Measurements from ENCODE around the gene SLC26A1. TPM values are rescaled to one million over a fixed set of nuclear protein-coding genes. Genes with fewer than 3 reads are reported as not detected.
"Not testable (repeated sequence)": the region's sequence is repeated elsewhere in the genome, so short reads cannot be mapped to it uniquely, and the experiment has no call there.

The SLC26A1 gene
- total and polyA plus RNA-seq, 9 donors = 0.58 to 5.3 (median 3.2) TPM

DNA sequence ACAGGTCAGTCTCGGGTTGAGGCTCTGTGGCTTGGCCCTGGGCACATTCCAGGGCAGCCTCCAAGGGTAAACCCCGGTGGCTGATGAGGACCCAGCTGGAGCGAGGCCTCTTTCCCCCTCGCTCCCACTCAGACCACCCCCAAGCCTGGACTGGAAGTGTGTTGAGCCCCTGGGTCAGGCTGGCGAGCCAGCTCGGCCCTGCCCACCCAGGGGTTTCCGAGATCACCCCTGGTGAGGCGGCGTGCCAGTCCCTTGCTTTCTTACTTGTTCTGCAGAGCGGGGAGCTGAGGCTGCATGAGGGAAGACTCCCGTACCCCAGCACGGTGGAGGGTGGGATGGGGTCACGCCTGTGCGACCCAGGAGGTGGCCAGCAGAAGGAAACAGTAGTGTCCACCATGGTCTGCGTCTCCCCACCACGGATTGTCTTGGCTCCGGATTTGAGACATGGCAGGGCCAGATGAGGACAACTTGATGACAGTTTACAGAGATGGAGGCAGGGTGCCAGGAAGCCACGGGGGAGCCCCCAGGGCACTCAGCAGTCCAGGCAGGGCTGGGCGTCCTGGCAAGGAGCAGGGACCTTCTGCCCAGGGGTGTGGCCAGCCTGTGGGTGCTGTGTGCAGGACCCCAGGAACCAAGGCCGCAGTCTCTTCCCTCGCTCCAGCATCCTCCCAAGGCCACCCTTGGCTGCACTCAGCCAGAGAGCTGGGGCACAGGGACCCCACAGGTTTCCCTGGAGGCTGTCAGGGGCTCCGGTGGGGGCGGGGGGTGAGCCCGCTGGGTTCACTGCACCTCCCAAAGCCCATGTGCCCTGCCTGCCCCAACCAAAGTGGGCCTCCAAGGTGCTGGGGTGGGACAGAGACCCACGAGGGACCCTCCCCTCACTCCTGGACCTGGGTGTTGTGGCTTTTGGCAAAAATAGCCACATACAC, 11.6 kb upstream of the SLC26A1 start:
- H3K27ac ChIP-seq (ENCODE audit: low read length) = no peak overlapping the region
- peaks cover 82% of the 10 kb centered on the region for H3K27me3 ChIP-seq (ENCODE audit: control insufficient read depth, insufficient read depth, low read length)
- 77% methylated on average over 18 of the region's 25 CpGs for WGBS (ENCODE audit: insufficient coverage)
- no peaks in the 10 kb centered on the region for H3K9me3 ChIP-seq (replicated peaks; ENCODE audit: control insufficient read depth, low read depth, low read length)
- no peak overlapping the region for H3K4me3 ChIP-seq (ENCODE audit: low read length)
- DNase-seq = no peak
- H3K4me1 ChIP-seq (ENCODE audit: control insufficient read depth, insufficient read depth, low read length) = peaks cover 16% of the 10 kb centered on the region
- H3K36me3 ChIP-seq (ENCODE audit: control insufficient read depth, insufficient read depth, low read length) = no peaks in the 10 kb centered on the region

DNA sequence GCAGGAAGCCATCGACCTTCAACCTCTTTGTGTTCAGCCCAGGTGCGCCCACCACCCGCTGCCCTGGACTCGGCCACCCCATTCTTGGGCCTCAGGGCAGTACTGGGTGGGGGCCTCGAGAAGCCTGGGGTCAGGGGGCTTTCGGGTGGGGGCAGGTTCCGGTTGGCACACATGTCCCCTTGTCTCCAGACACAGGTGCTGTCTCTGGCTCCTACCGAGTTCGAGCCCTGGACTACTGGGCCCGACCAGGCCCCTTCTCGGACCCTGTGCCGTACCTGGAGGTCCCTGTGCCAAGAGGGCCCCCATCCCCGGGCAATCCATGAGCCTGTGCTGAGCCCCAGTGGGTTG, 10.8 kb upstream of the SLC26A1 start:
- Histone ChIP-seq H3K4me1 (ENCODE audit: control insufficient read depth, insufficient read depth, low read length) (peaks cover 14% of the 10 kb centered on the region), H3K9me3 (replicated peaks; ENCODE audit: control insufficient read depth, low read depth, low read length) (no peaks in the 10 kb centered on the region), H3K4me3 (ENCODE audit: low read length) (no peak overlapping the region), H3K36me3 (ENCODE audit: control insufficient read depth, insufficient read depth, low read length) (no peaks in the 10 kb centered on the region), H3K27ac (ENCODE audit: low read length) (no peak overlapping the region), H3K27me3 (ENCODE audit: control insufficient read depth, insufficient read depth, low read length) (peaks cover 86% of the 10 kb centered on the region)
- 80% methylated on average over 13 of the region's 13 CpGs for WGBS (ENCODE audit: insufficient coverage)
- DNase-seq = no peak

DNA sequence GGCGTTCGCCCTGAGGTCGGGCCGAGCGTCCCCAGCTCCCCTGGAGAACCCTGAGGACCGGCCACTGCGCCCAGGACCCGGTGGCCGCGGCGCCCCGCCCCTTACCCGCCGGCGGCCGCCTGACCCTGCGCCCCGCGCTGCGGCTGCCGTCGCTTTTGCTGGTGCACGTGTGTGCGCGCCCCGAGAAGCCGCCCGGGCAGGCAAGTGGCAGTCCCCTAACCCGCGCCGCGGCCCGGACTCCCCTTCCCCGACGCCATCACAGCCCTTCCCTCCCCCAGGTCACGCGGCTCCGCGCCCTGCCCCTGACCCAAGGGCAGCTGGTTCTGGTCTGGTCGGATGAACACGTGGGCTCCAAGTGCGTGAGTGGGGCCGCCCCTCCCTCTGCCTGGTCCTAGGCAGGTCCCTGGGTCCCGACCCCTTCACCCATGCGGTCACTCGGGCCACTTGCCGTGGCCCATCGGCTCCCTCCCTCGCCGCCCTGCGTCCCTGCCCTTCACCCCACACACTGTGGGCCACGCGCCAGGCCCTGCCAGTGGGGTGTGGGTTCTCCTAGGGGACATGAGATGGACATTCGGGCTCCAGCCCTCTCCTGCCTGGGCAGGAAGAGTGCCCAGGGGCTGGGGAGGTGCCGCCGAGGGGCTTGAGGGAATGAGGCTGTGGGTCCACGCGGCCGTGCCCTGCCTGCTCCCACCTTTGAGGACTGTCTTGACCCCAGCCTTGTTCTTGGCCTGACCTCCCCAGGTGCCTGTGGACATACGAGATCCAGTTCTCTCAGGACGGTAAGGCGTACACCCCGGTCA, 10.3 kb upstream of the SLC26A1 start:
- WGBS (ENCODE audit: insufficient coverage) = 22% methylated on average over 50 of the region's 63 CpGs
- DNase-seq = no peak
- no peak overlapping the region for H3K27ac ChIP-seq (ENCODE audit: low read length)
- H3K27me3 ChIP-seq (ENCODE audit: control insufficient read depth, insufficient read depth, low read length) = peaks cover 85% of the 10 kb centered on the region
- H3K4me1 ChIP-seq (ENCODE audit: control insufficient read depth, insufficient read depth, low read length) = peaks cover 8% of the 10 kb centered on the region
- no peak overlapping the region for H3K4me3 ChIP-seq (ENCODE audit: low read length)
- no peaks in the 10 kb centered on the region for H3K9me3 ChIP-seq (replicated peaks; ENCODE audit: control insufficient read depth, low read depth, low read length)
- no peaks in the 10 kb centered on the region for H3K36me3 ChIP-seq (ENCODE audit: control insufficient read depth, insufficient read depth, low read length)

DNA sequence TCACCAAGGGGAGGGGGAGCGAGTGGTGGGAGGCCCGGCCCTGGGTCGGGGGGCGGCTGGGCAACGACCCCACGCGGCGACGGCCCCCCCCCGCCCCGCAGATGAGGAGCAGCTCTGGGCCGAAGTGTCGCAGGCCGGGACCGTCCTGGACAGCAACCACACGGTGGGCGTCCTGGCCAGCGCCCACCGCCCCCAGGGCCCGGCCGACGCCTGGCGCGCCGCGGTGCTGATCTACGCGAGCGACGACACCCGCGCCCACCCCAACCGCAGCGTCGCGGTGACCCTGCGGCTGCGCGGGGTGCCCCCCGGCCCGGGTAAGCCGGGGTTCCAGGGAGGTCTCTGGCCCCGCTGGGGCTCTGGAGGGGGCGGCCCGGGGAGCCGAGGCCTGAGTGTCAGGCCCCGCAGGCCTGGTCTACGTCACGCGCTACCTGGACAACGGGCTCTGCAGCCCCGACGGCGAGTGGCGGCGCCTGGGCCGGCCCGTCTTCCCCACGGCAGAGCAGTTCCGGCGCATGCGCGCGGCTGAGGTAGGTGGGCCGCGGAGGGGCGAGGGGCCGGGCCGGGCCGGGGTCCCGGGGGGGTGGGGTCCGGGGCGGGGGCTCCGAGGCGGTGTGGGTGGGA, 9.5 kb upstream of the SLC26A1 start:
- Histone ChIP-seq H3K4me1 (ENCODE audit: control insufficient read depth, insufficient read depth, low read length) (peaks cover 12% of the 10 kb centered on the region), H3K4me3 (ENCODE audit: low read length) (no peak overlapping the region), H3K36me3 (ENCODE audit: control insufficient read depth, insufficient read depth, low read length) (no peaks in the 10 kb centered on the region), H3K27me3 (ENCODE audit: control insufficient read depth, insufficient read depth, low read length) (peaks cover 86% of the 10 kb centered on the region), H3K27ac (ENCODE audit: low read length) (no peak overlapping the region), H3K9me3 (replicated peaks; ENCODE audit: control insufficient read depth, low read depth, low read length) (no peaks in the 10 kb centered on the region)
- DNase-seq = no peak
- 2% methylated on average over 50 of the region's 75 CpGs for WGBS (ENCODE audit: insufficient coverage)

DNA sequence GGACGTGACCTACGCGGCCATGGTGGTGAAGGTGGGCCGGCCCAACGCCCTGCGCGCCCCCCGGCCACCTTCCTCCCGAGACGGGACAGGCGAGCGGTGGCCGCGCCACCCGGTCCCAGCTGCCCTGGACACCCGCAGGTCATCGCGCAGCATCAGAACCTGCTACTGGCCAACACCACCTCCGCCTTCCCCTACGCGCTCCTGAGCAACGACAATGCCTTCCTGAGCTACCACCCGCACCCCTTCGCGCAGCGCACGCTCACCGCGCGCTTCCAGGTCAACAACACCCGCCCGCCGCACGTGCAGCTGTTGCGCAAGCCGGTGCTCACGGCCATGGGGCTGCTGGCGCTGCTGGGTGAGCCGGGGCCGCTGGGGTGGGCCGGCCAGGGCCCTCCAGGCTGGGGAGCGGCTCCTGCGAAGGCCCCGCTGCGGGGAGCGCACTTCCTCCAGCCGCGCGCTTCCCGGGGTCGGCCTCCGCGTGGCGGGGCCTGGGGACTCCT, 9.0 kb upstream of the SLC26A1 start:
- no peak overlapping the region for H3K4me3 ChIP-seq (ENCODE audit: low read length)
- 1% methylated on average over 49 of the region's 54 CpGs for WGBS (ENCODE audit: insufficient coverage)
- H3K4me1 ChIP-seq (ENCODE audit: control insufficient read depth, insufficient read depth, low read length) = peaks cover 15% of the 10 kb centered on the region
- peaks cover 84% of the 10 kb centered on the region for H3K27me3 ChIP-seq (ENCODE audit: control insufficient read depth, insufficient read depth, low read length)
- DNase-seq = peak; percentile 35
- H3K27ac ChIP-seq (ENCODE audit: low read length) = no peak overlapping the region
- no peaks in the 10 kb centered on the region for H3K36me3 ChIP-seq (ENCODE audit: control insufficient read depth, insufficient read depth, low read length)
- H3K9me3 ChIP-seq (replicated peaks; ENCODE audit: control insufficient read depth, low read depth, low read length) = no peaks in the 10 kb centered on the region

DNA sequence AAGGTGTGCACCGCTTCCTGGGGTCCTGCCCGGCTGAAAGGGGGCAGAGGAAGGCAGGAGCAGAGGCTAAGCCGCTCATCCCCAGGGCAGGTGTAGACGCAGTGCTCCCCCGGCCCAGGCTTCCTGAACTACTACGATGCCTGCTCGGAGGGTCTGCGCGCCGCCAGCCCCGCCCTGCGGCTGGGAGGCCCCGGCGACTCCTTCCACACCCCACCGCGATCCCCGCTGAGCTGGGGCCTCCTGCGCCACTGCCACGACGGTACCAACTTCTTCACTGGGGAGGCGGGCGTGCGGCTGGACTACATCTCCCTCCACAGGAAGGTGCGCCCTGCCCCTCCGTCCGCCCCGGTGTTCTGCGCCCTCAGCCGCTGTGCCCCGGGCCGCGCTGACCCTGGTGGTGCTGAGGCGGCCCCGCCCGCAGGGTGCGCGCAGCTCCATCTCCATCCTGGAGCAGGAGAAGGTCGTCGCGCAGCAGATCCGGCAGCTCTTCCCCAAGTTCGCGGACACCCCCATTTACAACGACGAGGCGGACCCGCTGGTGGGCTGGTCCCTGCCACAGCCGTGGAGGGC, 8.4 kb upstream of the SLC26A1 start:
- peaks cover 15% of the 10 kb centered on the region for H3K4me1 ChIP-seq (ENCODE audit: control insufficient read depth, insufficient read depth, low read length)
- no peak overlapping the region for H3K4me3 ChIP-seq (ENCODE audit: low read length)
- H3K27ac ChIP-seq (ENCODE audit: low read length) = no peak overlapping the region
- 13% methylated on average over 41 of the region's 48 CpGs for WGBS (ENCODE audit: insufficient coverage)
- H3K9me3 ChIP-seq (replicated peaks; ENCODE audit: control insufficient read depth, low read depth, low read length) = no peaks in the 10 kb centered on the region
- no peak for DNase-seq
- H3K36me3 ChIP-seq (ENCODE audit: control insufficient read depth, insufficient read depth, low read length) = no peaks in the 10 kb centered on the region
- peaks cover 85% of the 10 kb centered on the region for H3K27me3 ChIP-seq (ENCODE audit: control insufficient read depth, insufficient read depth, low read length)

DNA sequence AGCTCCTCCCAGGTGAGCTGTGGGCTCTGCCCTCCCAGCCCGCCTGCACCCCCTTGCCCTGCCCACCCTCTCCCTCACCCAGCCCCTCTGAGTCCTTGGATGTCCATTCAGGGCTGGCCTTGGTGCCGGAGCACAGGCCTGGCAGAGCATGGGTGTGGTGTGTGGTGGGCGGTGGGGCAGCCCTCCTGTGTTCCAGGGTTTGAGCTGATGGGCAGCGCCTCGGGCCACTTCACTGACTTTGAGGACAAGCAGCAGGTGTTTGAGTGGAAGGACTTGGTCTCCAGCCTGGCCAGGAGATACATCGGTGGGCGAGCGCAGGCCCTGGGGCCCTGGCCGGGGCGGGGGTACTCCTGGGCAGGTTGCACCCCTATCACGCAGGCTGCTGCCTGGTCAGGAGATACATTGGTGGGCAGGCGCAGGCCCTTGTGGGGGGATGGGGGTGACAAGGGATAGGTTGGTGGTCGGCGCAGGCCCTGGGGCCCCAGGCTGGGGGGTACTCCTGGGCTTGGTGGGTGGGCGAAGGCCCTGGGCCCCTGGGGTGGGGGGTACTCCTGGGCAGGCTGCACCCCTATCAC, 7.6 kb upstream of the SLC26A1 start:
- Histone ChIP-seq H3K4me3 (ENCODE audit: low read length) (no peak overlapping the region), H3K36me3 (ENCODE audit: control insufficient read depth, insufficient read depth, low read length) (no peaks in the 10 kb centered on the region), H3K27ac (ENCODE audit: low read length) (no peak overlapping the region), H3K9me3 (replicated peaks; ENCODE audit: control insufficient read depth, low read depth, low read length) (no peaks in the 10 kb centered on the region), H3K4me1 (ENCODE audit: control insufficient read depth, insufficient read depth, low read length) (peaks cover 20% of the 10 kb centered on the region), H3K27me3 (ENCODE audit: control insufficient read depth, insufficient read depth, low read length) (peaks cover 89% of the 10 kb centered on the region)
- 89% methylated on average over 10 of the region's 15 CpGs for WGBS (ENCODE audit: insufficient coverage)
- DNase-seq = no peak

DNA sequence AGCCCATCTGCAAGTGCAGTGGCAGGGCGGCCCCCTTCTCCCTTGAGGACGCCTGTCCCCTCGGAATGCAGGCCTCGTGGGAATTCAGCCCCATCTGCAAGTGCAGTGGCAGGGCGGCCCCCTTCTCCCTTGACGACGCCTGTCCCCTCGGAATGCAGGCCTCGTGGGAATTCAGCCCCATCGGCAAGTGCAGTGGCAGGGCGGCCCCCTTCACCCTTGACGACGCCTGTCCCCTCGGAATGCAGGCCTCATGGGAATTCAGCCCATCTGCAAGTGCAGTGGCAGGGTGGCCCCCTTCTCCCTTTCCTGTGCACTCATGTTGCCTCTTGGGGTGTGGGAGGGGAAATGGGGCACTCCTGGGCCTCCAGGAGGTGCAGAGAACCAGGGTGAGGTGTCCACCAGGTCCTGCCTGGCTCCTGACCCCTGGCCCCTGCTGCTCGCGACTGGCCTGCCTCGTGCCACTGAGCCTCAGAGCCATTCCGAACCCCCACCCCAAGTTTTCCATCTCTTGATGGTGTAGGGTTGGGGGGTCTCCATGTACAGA, 6.8 kb upstream of the SLC26A1 start:
- peaks cover 20% of the 10 kb centered on the region for H3K4me1 ChIP-seq (ENCODE audit: control insufficient read depth, insufficient read depth, low read length)
- H3K9me3 ChIP-seq (replicated peaks; ENCODE audit: control insufficient read depth, low read depth, low read length) = no peaks in the 10 kb centered on the region
- no peaks in the 10 kb centered on the region for H3K36me3 ChIP-seq (ENCODE audit: control insufficient read depth, insufficient read depth, low read length)
- 52% methylated on average over 13 of the region's 18 CpGs for WGBS (ENCODE audit: insufficient coverage)
- no peak overlapping the region for H3K4me3 ChIP-seq (ENCODE audit: low read length)
- H3K27me3 ChIP-seq (ENCODE audit: control insufficient read depth, insufficient read depth, low read length) = peaks cover 86% of the 10 kb centered on the region
- no peak for DNase-seq
- no peak overlapping the region for H3K27ac ChIP-seq (ENCODE audit: low read length)

DNA sequence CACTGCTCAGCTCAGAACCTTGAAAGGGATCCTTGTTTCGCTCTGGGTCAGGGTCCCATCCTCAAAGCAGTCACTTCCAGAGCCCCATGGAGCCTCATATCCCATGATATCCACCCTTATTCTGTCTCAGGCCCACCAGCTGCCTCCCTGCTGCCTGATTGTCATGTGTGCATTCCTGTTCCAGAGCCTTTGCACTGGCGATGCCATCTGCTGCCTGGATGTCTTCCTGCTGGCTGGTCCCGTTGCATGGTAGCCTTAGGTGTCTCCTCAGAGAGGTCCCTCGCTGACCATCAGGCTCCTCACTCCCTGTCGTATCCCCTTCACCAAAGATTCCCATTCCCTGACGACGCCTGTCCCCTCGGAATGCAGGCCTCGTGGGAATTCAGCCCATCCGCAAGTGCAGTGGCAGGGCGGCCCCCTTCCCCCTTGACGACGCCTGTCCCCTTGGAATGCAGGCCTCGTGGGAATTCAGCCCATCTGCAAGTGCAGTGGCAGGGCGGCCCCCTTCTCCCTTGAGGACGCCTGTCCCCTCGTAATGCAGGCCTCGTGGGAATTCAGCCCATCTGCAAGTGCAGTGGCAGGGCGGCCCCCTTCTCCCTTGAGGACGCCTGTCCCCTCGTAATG, 6.1 kb upstream of the SLC26A1 start:
- peaks cover 80% of the 10 kb centered on the region for H3K27me3 ChIP-seq (ENCODE audit: control insufficient read depth, insufficient read depth, low read length)
- H3K4me3 ChIP-seq (ENCODE audit: low read length); H3K36me3 ChIP-seq (ENCODE audit: control insufficient read depth, insufficient read depth, low read length); DNase-seq; H3K9me3 ChIP-seq (replicated peaks; ENCODE audit: control insufficient read depth, low read depth, low read length); H3K27ac ChIP-seq (ENCODE audit: low read length): not testable (repeated sequence)
- peaks cover 20% of the 10 kb centered on the region for H3K4me1 ChIP-seq (ENCODE audit: control insufficient read depth, insufficient read depth, low read length)
- 37% methylated on average over 11 of the region's 21 CpGs for WGBS (ENCODE audit: insufficient coverage)

Data from muscle of leg (tissue), 11 donors.